AG04449 (cell line): ENCODE data around the gene NRARP.

Experiments used
- CTCF ChIA-PET: fragments of 350-600 bp; formaldehyde crosslinking; extraction: SDS; loops from one replicate; lab custom pipeline; 2021; ENCODE audit warnings: antibody characterized with exemption; lab: Yijun Ruan, JAX
- POLR2A ChIA-PET: fragments of 400-600, 350-600 bp; formaldehyde crosslinking; extraction: SDS; loops from one replicate; lab custom pipeline; 2020; ENCODE audit warnings: antibody characterized with exemption, inconsistent platforms; lab: Yijun Ruan, JAX
- DNase-seq: peaks from one replicate; pipeline ENCODE4 v3.0.0-alpha.2; 2010; ENCODE audit warnings: low read depth, low spot score
- H3K4me3 ChIP-seq: 2 replicates; pipeline ENCODE4 v1.5.1; 2011; ENCODE audit warnings: low read depth, mild to moderate bottlenecking, control low read depth, low read length
- CTCF ChIP-seq: IDR thresholded peaks from one replicate; pipeline ENCODE4 v1.5.1; 2011; ENCODE audit warnings: mild to moderate bottlenecking, moderate library complexity, low read length, control low read depth, inconsistent platforms; ENCODE audit not compliant: insufficient read depth; ENCODE audit errors: missing control alignments

Gene NRARP

GRCh38 chr9:137254624-137255447 is 47.2 kb downstream of the NRARP start, which contains the start of gene NELFB:
TSS of gene NELFB (plus strand) at chr9:137255327.
- TF ChIP-seq CTCF = no peak

GRCh38 chr9:137253717-137254623 is 48.1 kb downstream of the NRARP start:
- CTCF ChIA-PET = interaction anchor here (1.4 to 4.5 kb wide), 4 partner anchors 9 to 26 kb away, joined by 4 to 24 read pairs (median 6); no protein-coding TSS in a partner anchor
- POLR2A ChIA-PET = interaction anchor here (6.8 kb wide), 1 partner anchor 11 kb away, joined by 164 read pairs; the partner anchor contains the start of gene TUBB4B
- H3K4me3 ChIP-seq = peak overlapping the region; percentile 88
- DNase-seq = no peak
- no peak for TF ChIP-seq CTCF

More at GRCh38 chr9:137254624-137255447, 47.2 kb downstream of the NRARP start, which contains the start of gene NELFB:
- POLR2A ChIA-PET = interaction anchor here (6.8 kb wide), 1 partner anchor 12 kb away, joined by 164 read pairs; the partner anchor contains the start of gene TUBB4B
- CTCF ChIA-PET = interaction anchor here (1.4 to 4.5 kb wide), 4 partner anchors 9 to 27 kb away, joined by 4 to 24 read pairs (median 6); no protein-coding TSS in a partner anchor
- peak within 1 kb of the TSS; percentile 88 for H3K4me3 ChIP-seq
- no peak for DNase-seq

GRCh38 chr9:137252555-137253506 is 49.2 kb downstream of the NRARP start:
- DNase-seq = no peak
- TF ChIP-seq CTCF = no peak
- H3K4me3 ChIP-seq = no peak overlapping the region
- CTCF ChIA-PET = interaction anchor here (1.1 to 4.5 kb wide), 2 partner anchors 15 to 16 kb away, joined by 3 to 24 read pairs; no protein-coding TSS in a partner anchor
- POLR2A ChIA-PET = interaction anchor here (6.8 kb wide), 1 partner anchor 10 kb away, joined by 164 read pairs; the partner anchor contains the start of gene TUBB4B

DNA sequence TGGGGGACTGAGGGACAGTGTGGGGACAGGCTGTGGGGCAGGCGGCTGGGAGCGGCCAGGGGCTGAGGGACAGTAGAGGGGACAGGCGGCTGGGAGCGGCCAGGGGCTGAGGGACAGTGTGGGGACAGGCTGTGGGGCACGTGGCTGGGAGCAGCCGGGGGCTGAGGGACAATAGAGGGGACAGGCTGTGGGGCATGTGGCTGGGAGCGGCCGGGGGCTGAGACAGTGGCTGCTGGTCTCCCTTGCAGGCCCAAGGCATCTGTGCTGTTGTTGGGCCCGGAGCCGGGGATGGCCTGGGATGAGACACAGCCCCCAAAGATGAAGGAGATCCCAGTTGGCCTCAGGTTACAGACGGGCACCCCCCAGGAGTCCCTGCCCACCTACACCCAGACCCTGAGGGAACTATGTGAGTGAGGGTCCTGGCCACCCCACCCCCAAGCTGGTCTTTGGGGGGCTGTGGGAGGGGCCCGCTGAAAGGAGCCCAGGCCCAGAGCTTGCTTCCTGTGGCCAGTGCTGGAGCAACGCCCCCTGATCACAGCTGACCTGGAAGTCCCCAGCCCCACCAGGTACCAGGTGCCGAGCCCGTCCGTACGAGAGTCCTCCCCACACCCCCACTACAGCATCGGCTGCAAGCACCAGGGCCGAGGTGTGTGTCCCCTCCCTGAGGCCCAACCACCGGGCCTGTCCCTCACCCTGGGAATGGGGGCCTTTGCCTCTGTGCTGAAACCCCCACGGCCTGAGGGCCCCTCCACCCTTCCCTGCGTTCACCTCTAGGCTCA is 50.4 kb downstream of the NRARP start:
- ChIA-PET POLR2A (interaction anchor here (6.8 kb wide), 1 partner anchor 9 kb away, joined by 164 read pairs; the partner anchor contains the start of gene TUBB4B), CTCF (interaction anchor here (1.1 to 2.7 kb wide), 2 partner anchors 14 to 15 kb away, joined by 3 to 15 read pairs; no protein-coding TSS in a partner anchor)
- TF ChIP-seq CTCF = no peak
- no peak for DNase-seq
- no peak overlapping the region for H3K4me3 ChIP-seq

- no peak for DNase-seq
- ChIA-PET CTCF (interaction anchor here (2.7 kb wide), 1 partner anchor 14 kb away, joined by 15 read pairs; no protein-coding TSS in a partner anchor), POLR2A (interaction anchor here (6.8 kb wide), 1 partner anchor 8 kb away, joined by 164 read pairs; the partner anchor contains the start of gene TUBB4B)
- H3K4me3 ChIP-seq = no peak within 1 kb of the TSS
- TF ChIP-seq CTCF = no peak
These were observed 50.9 kb downstream of the NRARP start, which contains the start of gene STPG3 for GRCh38 chr9:137251194-137251461. TSS of gene STPG3 (plus strand) at chr9:137251286. CDS start at chr9:137251287, 1 bp downstream.
